Measurements from ENCODE around the gene NBAS.
"Not testable (repeated sequence)": the region's sequence is repeated elsewhere in the genome, so short reads cannot be mapped to it uniquely, and the experiment has no call there.

NBAS gene

GRCh38 chr2:15260835-15261234, 300.3 kb downstream of the NBAS start:
- ATAC-seq, result no peak
- no peak for DNase-seq

- ATAC-seq (no peak), DNase-seq (no peak)
Measured at GRCh38 chr2:15260196-15260595, 300.9 kb downstream of the NBAS start.

GRCh38 chr2:15259356-15259756, 301.8 kb downstream of the NBAS start:
- ATAC-seq, result no peak

GRCh38 chr2:15258385-15258784, 302.7 kb downstream of the NBAS start:
- ATAC-seq, result not testable (repeated sequence)

More at GRCh38 chr2:15259356-15259756, 301.8 kb downstream of the NBAS start:
- DNase-seq, result no peak

GRCh38 chr2:15253835-15254286, 307.3 kb downstream of the NBAS start:
- DNase-seq (no peak), ATAC-seq (no peak)

More at GRCh38 chr2:15258385-15258784, 302.7 kb downstream of the NBAS start:
- DNase-seq, result not testable (repeated sequence)

GRCh38 chr2:15253247-15253646, 307.9 kb downstream of the NBAS start:
- ATAC-seq, result no peak

GRCh38 chr2:15251753-15252152, 309.4 kb downstream of the NBAS start:
- DNase-seq, result no peak
- no peak for ATAC-seq

More at GRCh38 chr2:15253247-15253646, 307.9 kb downstream of the NBAS start:
- DNase-seq, result no peak

- not testable (repeated sequence) for ATAC-seq, DNase-seq
Measured at GRCh38 chr2:15250946-15251345, 310.2 kb downstream of the NBAS start.

GRCh38 chr2:15246870-15247269, 314.3 kb downstream of the NBAS start:
- no peak for DNase-seq
- no peak for ATAC-seq

GRCh38 chr2:15243762-15244161, 317.4 kb downstream of the NBAS start:
- ATAC-seq, result no peak
- DNase-seq, result no peak

GRCh38 chr2:15242936-15243461, 318.1 kb downstream of the NBAS start:
- no peak for ATAC-seq
- DNase-seq, result no peak

- ATAC-seq, result no peak
- no peak for DNase-seq
Measured at GRCh38 chr2:15241929-15242328, 319.2 kb downstream of the NBAS start.

GRCh38 chr2:15241201-15241600, 319.9 kb downstream of the NBAS start:
- no peak for DNase-seq

GRCh38 chr2:15238028-15238427, 323.1 kb downstream of the NBAS start:
- DNase-seq (no peak), ATAC-seq (no peak)

More at GRCh38 chr2:15241201-15241600, 319.9 kb downstream of the NBAS start:
- ATAC-seq, result no peak

GRCh38 chr2:15230599-15231192, 330.4 kb downstream of the NBAS start:
- ATAC-seq (no peak), DNase-seq (no peak)

GRCh38 chr2:15226661-15227060, 334.5 kb downstream of the NBAS start:
- DNase-seq (no peak), ATAC-seq (no peak)

GRCh38 chr2:15225131-15225530, 336.0 kb downstream of the NBAS start:
- no peak for DNase-seq
- ATAC-seq, result no peak

GRCh38 chr2:15224641-15225040, 336.5 kb downstream of the NBAS start:
- ATAC-seq (no peak), DNase-seq (no peak)

- DNase-seq (no peak), ATAC-seq (no peak)
Measured at GRCh38 chr2:15223887-15224286, 337.2 kb downstream of the NBAS start.

GRCh38 chr2:15222856-15223255, 338.3 kb downstream of the NBAS start:
- ATAC-seq, result no peak
- no peak for DNase-seq

- ATAC-seq (no peak), DNase-seq (no peak)
Measured at GRCh38 chr2:15220603-15221002, 340.5 kb downstream of the NBAS start.

- no peak for ATAC-seq
- no peak for DNase-seq
Measured at GRCh38 chr2:15218423-15219086, 342.6 kb downstream of the NBAS start.

GRCh38 chr2:15212249-15212648, 348.9 kb downstream of the NBAS start:
- DNase-seq, result no peak
- no peak for ATAC-seq

- DNase-seq, ATAC-seq: not testable (repeated sequence)
Measured at GRCh38 chr2:15210542-15210941, 350.6 kb downstream of the NBAS start.
